ENCODE results near the gene GPAT2.
"Not testable (repeated sequence)": the region's sequence is repeated elsewhere in the genome, so short reads cannot be mapped to it uniquely, and the experiment has no call there.

Gene GPAT2

DNA sequence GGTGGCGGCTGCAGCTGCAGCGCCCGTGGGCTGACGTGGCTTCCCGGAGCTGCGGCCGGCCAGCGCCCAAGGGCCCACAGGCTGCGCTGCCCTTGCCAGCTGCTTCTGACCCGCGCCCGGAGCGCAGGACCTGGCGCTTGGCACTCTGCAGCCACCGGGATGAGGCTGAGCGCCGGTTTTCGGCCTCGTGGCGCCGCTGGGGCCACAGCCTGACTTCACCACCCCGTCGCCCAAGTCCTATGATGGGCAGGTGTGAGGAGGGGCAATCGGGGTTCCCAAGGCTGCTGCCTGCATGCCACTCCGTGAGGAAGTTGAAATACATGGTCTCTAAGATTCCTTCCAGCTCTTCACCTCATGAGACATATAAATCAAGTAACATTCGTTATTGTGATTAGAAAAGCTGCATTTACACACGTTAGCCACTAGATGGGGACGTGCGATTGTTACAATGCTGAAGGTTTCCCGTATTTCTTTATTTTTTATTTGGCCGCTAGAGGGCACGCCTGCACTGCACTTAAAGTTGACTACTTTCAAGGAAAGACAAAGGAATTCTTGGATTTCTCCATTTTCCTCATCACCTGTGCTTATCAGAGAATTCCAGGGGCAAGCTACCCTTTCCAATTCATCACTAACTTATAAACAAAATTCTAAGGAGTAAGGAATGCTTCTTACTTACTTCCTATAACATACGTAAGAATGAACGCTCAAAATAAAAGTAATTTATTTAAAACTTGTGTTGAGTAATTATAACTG is 42.0 kb downstream of the GPAT2 start:
- peak overlapping the region; percentile 56; the same call in 1 of the 2 replicates for H3K9ac ChIP-seq (ENCODE audit: low read depth, low read length)
- not testable (repeated sequence) for H3K4me1 ChIP-seq (ENCODE audit: control insufficient read depth, insufficient read depth, low read length); H3K27ac ChIP-seq (ENCODE audit: low read depth, low read length); H3K9me3 ChIP-seq (ENCODE audit: control insufficient read depth, insufficient read depth, low read length); H3K36me3 ChIP-seq (ENCODE audit: control insufficient read depth, insufficient read depth, low read length); H3K27me3 ChIP-seq (ENCODE audit: control insufficient read depth, insufficient read depth, low read length)
- peak overlapping the region; percentile 79 for H3K4me3 ChIP-seq (ENCODE audit: low read depth, low read length)

GRCh38 chr2:95992102-95992501 is 42.6 kb downstream of the GPAT2 start:
- peak overlapping the region; percentile 79 for H3K4me3 ChIP-seq (ENCODE audit: low read depth, low read length)
- H3K9me3 ChIP-seq (ENCODE audit: control insufficient read depth, insufficient read depth, low read length); H3K9ac ChIP-seq (ENCODE audit: low read depth, low read length); H3K27ac ChIP-seq (ENCODE audit: low read depth, low read length); H3K36me3 ChIP-seq (ENCODE audit: control insufficient read depth, insufficient read depth, low read length); H3K4me1 ChIP-seq (ENCODE audit: control insufficient read depth, insufficient read depth, low read length); H3K27me3 ChIP-seq (ENCODE audit: control insufficient read depth, insufficient read depth, low read length): not testable (repeated sequence)

DNA sequence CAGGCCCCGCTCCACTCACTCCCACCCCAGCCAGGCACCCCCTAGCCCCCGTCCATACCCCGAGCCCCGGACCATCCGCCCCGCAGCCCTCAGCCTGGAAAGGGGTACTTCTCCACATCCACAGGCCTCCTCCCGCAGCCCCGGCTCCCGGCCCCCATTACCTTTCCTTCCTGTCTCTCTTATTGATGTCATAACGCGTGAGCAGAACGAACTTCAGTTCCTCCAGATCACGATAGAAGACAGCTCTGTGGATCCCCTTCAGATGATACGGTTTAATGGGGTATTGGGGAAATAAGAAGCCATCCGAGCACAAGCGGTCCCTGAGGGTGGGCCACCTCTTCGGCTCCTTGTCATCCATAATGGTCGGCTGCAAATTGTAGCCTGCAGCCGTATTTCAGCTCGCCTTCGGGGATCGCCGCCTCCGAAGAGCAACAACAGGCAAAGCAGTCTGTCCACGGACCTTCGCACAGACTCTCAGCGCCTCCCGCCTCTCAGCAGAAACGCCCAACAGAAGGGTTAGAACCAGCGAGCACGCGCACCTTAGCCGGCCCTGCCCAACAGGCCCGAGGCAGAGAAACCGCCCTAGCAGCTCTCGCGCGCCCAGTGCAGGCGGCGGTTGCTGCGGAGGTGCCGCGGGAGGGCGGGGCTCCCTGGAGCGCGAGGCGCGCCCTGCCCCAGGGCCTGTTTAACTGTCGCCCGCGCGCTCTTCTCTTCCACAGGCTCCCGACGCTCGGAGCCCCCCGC is 43.2 kb downstream of the GPAT2 start, which contains the start of gene ANKRD36C:
Gene ANKRD36C (minus strand): TSS at position 474 of the 744 bp plus-strand sequence. CDS start 116 bp downstream, at position 358.
- not testable (repeated sequence) for H3K4me1 ChIP-seq (ENCODE audit: control insufficient read depth, insufficient read depth, low read length); H3K27ac ChIP-seq (ENCODE audit: low read depth, low read length)
- peak within 1 kb of the TSS; percentile 79 for H3K4me3 ChIP-seq (ENCODE audit: low read depth, low read length)

GRCh38 chr2:95990884-95991283 is 43.8 kb downstream of the GPAT2 start:
- H3K36me3 ChIP-seq (ENCODE audit: control insufficient read depth, insufficient read depth, low read length); H3K9me3 ChIP-seq (ENCODE audit: control insufficient read depth, insufficient read depth, low read length); H3K4me1 ChIP-seq (ENCODE audit: control insufficient read depth, insufficient read depth, low read length); H3K27me3 ChIP-seq (ENCODE audit: control insufficient read depth, insufficient read depth, low read length); H3K4me3 ChIP-seq (ENCODE audit: low read depth, low read length); H3K27ac ChIP-seq (ENCODE audit: low read depth, low read length); H3K9ac ChIP-seq (ENCODE audit: low read depth, low read length): not testable (repeated sequence)

More for the DNA sequence above, 43.2 kb downstream of the GPAT2 start, which contains the start of gene ANKRD36C:
- H3K9ac ChIP-seq (ENCODE audit: low read depth, low read length), result peak within 1 kb of the TSS; percentile 56; the same call in 1 of the 2 replicates
- H3K36me3 ChIP-seq (ENCODE audit: control insufficient read depth, insufficient read depth, low read length); H3K9me3 ChIP-seq (ENCODE audit: control insufficient read depth, insufficient read depth, low read length); H3K27me3 ChIP-seq (ENCODE audit: control insufficient read depth, insufficient read depth, low read length): not testable (repeated sequence)
